D721Med (cell line): ENCODE data around the gene BCAM.
A peak's percentile ranks its signal among the peaks of the same experiment; 100 is the strongest.
"Not testable (repeated sequence)": the region's sequence is repeated elsewhere in the genome, so short reads cannot be mapped to it uniquely, and the experiment has no call there.

ENCODE experiments used
- DNase-seq: peaks from one replicate; pipeline ENCODE4 v3.0.0; 2011; ENCODE audit warnings: low spot score; ENCODE audit not compliant: insufficient read length
- FAIRE-seq: peaks from 2 replicates; lab custom pipeline; 2011; peaks lifted over from hg19 to GRCh38; lab: Jason Lieb, UNC
- CTCF ChIP-seq: IDR thresholded peaks from 2 replicates; pipeline ENCODE4 v1.5.1; 2012; ENCODE audit warnings: mild to moderate bottlenecking, control low read depth; ENCODE audit not compliant: insufficient read depth; ENCODE audit errors: missing control alignments

The BCAM gene

GRCh38 chr19:44824761-44825160 is 15.9 kb downstream of the BCAM start:
- no peak for TF ChIP-seq CTCF
- FAIRE-seq (no peak), DNase-seq (no peak)

GRCh38 chr19:44832875-44833274 is 24.0 kb downstream of the BCAM start:
- FAIRE-seq, DNase-seq: not testable (repeated sequence)

DNA sequence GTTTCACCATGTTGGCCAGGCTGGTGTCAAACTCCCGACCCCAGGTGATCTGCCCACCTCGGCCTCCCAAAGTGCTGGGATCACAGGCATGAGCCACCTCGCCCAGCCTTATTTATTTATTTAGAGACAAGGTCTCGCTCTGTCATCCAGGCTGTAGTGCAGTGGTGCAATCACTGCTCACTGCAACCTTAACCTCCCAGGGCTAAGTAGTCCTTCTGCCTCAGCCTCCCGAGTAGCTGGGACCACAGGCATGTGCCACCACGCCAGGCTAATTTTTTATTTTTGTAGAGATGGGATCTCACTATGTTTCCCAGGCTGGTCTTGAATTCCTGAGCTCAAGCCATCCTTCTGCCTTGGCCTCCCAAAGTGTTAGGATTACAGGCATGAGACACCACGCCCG is 25.5 kb downstream of the BCAM start:
- DNase-seq, FAIRE-seq: not testable (repeated sequence)

- DNase-seq, result no peak
- TF ChIP-seq CTCF, result no peak
- FAIRE-seq, result no peak
Measured at GRCh38 chr19:44839276-44839675, 30.4 kb downstream of the BCAM start.

- no peak for FAIRE-seq
Measured at GRCh38 chr19:44840811-44841210, 31.9 kb downstream of the BCAM start.

GRCh38 chr19:44841231-44841630 is 32.3 kb downstream of the BCAM start:
- no peak for TF ChIP-seq CTCF
- FAIRE-seq, result no peak
- DNase-seq, result no peak

More at GRCh38 chr19:44840811-44841210, 31.9 kb downstream of the BCAM start:
- TF ChIP-seq CTCF, result no peak
- DNase-seq, result no peak

GRCh38 chr19:44845286-44845611 is 36.3 kb downstream of the BCAM start:
- TF ChIP-seq CTCF, result no peak
- DNase-seq, result no peak
- FAIRE-seq, result no peak

- FAIRE-seq (no peak), DNase-seq (peak; percentile 100)
Measured at GRCh38 chr19:44845612-44846454, 36.9 kb downstream of the BCAM start, which contains the start of gene NECTIN2. TSS of gene NECTIN2 (plus strand) at chr19:44846297. CDS start at chr19:44846526, 229 bp downstream.

More at GRCh38 chr19:44845612-44846454, 36.9 kb downstream of the BCAM start, which contains the start of gene NECTIN2:
- peak; percentile 82 for TF ChIP-seq CTCF
